Hippocampal formation (tissue), 2 donors: ENCODE results near the gene ADGRL3.

Experiments
- DNase-seq, 2 donors: peaks; one replicate each; lab custom pipeline; 2025; lab: John Stamatoyannopoulos, UW

ADGRL3 gene

GRCh38 chr4:61426229-61426628, 226.1 kb downstream of the ADGRL3 start:
- DNase-seq, result no peak

DNA sequence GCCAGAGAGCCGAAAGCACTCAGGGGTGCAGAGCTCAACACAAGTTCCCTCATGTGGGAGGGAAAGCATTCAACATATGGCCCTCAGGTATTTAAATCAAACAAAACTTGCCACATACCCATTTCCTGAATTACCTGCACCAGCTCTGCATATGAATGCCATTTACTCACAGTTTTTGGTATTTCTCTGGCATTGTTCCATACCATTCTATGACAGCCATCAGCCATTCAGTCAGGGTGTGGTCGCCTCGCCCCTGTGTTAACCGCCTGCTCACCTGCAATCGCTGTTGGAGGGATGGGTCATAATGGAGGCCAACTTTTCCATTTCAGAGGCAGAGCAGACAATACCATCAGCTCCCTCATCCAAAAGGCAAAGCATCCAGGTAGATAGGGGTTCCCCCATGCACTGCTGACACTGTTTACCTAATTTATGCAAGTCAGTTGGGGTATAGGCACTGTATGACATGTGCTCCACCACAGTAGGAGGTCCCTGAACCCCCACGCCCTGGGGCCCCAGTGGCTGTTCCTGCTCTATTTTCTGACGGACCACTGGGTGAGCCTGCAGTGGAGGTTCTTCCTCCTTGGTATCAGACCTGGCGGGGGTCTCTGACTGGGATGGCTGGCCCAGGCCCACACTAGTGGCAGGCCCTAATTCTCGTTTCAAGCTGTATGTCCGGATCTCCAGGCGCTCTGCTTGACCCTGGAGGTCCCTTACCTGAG, 227.1 kb downstream of the ADGRL3 start:
- no peak for DNase-seq

- no peak for DNase-seq
These were observed 227.8 kb downstream of the ADGRL3 start for GRCh38 chr4:61427818-61428495.

GRCh38 chr4:61428950-61429349, 228.8 kb downstream of the ADGRL3 start:
- DNase-seq, result no peak

GRCh38 chr4:61431131-61431530, 231.0 kb downstream of the ADGRL3 start:
- DNase-seq, result no peak

GRCh38 chr4:61437923-61438322, 237.8 kb downstream of the ADGRL3 start:
- DNase-seq, result no peak

DNA sequence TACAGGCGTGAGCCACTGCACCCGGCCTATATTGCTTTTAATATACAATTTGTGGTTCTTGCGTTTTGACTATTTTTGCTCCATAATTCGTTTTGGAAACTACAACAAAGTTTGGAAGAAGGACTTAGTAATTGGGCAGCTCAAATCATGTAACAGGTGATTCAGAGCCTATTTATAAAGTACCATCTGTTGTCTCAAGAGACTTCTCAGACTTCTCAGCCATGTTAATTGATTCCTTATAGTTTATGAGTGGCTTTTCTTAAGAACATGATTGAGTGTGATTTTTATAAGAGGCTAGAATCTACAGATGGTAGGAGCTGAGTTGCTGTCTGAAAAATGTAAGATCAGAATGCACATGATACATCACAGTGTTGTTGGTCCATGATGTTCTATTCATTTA, 240.2 kb downstream of the ADGRL3 start:
- no peak for DNase-seq

GRCh38 chr4:61442936-61443335, 242.8 kb downstream of the ADGRL3 start:
- DNase-seq, result no peak

GRCh38 chr4:61443813-61444510, 243.8 kb downstream of the ADGRL3 start:
- no peak for DNase-seq

DNA sequence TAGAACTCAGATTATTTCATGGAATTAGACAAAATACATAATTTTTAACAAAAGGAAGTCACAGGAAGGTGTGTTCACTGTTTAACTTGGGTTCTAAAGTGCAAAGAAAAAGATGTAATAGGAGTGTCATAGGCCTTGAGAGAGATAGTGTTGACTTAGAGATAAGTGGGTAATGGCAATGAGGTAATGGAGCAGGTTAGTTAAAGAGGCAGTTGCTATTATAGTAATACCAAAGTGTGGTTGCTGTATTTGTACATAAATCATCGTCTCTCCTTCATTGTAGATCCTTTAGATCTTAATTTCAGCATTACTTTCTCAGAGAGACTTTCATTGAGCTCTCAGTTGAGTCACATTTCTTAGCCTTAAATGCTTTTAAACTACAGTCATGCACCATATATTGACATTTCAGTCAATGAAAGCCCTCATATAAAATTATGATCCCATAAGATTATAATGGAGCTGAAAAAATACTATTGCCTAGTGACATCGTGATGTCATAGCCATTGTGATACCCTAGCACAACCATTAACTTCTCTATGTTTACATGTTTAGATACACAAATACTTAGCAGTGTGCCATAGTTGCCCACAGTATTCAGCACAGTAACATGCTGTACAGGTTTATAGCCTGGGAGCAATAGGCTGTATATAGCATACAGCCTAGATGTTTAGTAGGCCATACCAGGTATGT, 245.4 kb downstream of the ADGRL3 start:
- DNase-seq, result no peak

- no peak for DNase-seq
These were observed 246.8 kb downstream of the ADGRL3 start for GRCh38 chr4:61446941-61447340.

DNA sequence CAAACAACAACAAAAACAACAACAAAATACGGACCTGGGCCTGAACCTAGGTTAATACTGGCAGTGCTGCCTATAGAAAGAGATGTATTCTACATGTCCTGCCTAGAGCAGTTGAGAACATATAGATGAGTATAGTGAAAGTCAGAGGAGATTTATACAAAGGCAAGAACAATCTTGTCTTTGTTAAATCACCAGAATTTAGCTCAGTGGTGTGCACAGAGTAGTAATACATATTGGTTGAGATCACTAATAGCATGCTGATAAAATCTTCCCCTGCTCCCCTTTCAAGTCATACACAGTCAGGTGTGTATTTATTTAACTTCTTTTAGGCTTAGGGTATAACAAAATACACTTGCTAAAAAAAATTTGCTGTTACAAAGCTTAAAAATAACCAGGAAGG, 247.8 kb downstream of the ADGRL3 start:
- no peak for DNase-seq

- DNase-seq, result no peak
These were observed 251.8 kb downstream of the ADGRL3 start for GRCh38 chr4:61451935-61452334.

DNA sequence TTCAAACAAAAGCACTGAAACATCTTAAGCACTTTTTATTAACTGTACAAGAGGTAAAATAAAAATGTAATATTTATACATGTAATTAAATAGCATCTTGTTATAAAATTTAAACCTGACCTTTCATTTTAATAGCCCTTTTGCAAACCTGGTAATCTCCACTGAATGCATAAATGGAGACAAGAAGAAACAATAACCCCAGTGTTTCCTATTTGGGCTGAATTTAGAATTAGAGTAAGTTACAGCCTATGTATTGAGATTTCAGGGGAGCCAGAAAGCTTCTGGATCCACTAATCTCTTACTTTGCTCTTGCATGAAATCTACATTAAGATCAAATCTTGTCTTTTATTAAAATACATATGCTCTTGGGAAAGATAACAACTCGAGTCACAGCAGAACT, 261.8 kb downstream of the ADGRL3 start:
- no peak for DNase-seq

- no peak for DNase-seq
These were observed 262.6 kb downstream of the ADGRL3 start for GRCh38 chr4:61462451-61463326.

DNA sequence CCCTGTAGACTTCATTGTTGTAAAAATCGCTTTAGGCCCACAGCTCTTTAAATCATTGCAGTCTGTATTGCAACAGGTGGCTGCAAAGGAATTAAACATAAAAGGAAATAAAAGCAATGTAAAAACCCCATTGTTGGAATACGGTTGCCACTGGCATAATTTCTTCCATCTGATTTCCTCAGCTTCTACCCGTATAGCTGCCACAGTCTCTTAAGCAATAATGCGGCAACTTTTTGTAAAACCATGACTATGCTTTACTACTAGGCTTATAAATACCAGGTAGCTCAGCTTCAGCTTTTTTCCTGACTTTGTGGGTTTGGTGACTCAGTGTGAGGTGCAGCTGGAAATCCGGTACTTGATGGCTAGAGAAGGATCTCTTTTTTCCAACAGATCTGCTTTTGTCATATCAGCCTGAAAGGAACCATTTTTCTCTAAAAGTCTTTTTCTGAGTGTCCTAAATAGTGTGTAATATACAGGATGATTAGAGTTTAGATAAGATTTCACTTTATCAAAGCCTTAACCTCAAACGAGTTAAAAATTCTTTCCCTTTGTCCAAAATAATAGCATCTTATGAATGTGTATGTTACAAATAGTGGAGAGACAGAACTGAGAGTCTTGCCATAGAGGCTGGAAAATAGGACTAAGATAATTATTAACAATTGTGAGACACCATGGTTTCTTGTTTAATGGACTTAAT, 268.0 kb downstream of the ADGRL3 start:
- no peak for DNase-seq

- DNase-seq, result no peak
These were observed 273.2 kb downstream of the ADGRL3 start for GRCh38 chr4:61473306-61473705.

- DNase-seq, result no peak
These were observed 278.2 kb downstream of the ADGRL3 start for GRCh38 chr4:61478340-61478739.

GRCh38 chr4:61485056-61485455, 284.9 kb downstream of the ADGRL3 start:
- DNase-seq, result no peak

- DNase-seq, result no peak
These were observed 289.8 kb downstream of the ADGRL3 start for GRCh38 chr4:61489927-61490326.

DNA sequence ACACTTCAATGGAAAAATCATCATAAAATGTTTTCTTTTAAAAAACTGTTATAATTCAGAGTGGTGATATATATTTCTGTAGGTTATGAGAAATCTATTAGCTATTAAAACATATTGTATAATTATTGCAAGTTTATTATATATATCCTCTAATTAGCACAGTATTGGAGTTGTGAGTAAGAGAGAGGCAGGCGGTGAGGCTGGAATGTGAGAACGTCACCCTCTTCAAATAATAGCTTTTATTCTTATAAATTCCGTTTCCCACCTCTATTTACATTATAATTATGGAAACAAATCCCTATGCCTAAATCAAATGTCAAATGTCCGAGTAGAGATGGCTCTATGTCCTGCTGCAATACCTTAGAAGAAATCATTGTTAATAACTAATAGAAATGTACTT, 292.9 kb downstream of the ADGRL3 start:
- DNase-seq, result no peak
